Stimulated activated CD4-positive, alpha-beta T cell treated with anti-CD3 and anti-CD28 coated beads, Interleukin-15, amount 100 ng/mL, for 1 hour (primary cell): ENCODE data around the gene STK32B.
"Not testable (repeated sequence)": the region's sequence is repeated elsewhere in the genome, so short reads cannot be mapped to it uniquely, and the experiment has no call there.

Experiments used
- DNase-seq, 2 donors: peaks; one replicate each; pipeline ENCODE4 v3.0.0-alpha.2; 2020; ENCODE audit warnings: low read depth in 1 of 2, low spot score in 1 of 2

Gene STK32B

GRCh38 chr4:5051278-5052203 lies at the start of gene STK32B:
TSS of gene STK32B (plus strand) at chr4:5051480.
- DNase-seq: no peak

GRCh38 chr4:5001641-5002040 lies 49.6 kb upstream of the STK32B start:
- DNase-seq: not testable (repeated sequence)

GRCh38 chr4:5003372-5003857 lies 47.9 kb upstream of the STK32B start:
- DNase-seq: no peak

- no peak for DNase-seq
Measured at GRCh38 chr4:5003918-5004317, 47.4 kb upstream of the STK32B start.

- DNase-seq: no peak
Measured at GRCh38 chr4:5004496-5004895, 46.8 kb upstream of the STK32B start.

- DNase-seq: not testable (repeated sequence)
Measured at GRCh38 chr4:5006932-5007331, 44.3 kb upstream of the STK32B start.

- no peak for DNase-seq
Measured at GRCh38 chr4:5009796-5010195, 41.5 kb upstream of the STK32B start.

- no peak for DNase-seq
Measured at GRCh38 chr4:5010984-5011383, 40.3 kb upstream of the STK32B start.

- DNase-seq: no peak
Measured at GRCh38 chr4:5012244-5012898, 38.9 kb upstream of the STK32B start.

GRCh38 chr4:5012958-5013357 lies 38.3 kb upstream of the STK32B start:
- no peak for DNase-seq

- DNase-seq: no peak
Measured at GRCh38 chr4:5014007-5014682, 37.1 kb upstream of the STK32B start.

GRCh38 chr4:5018096-5018495 lies 33.2 kb upstream of the STK32B start:
- no peak for DNase-seq

GRCh38 chr4:5018603-5019002 lies 32.7 kb upstream of the STK32B start:
- no peak for DNase-seq

- DNase-seq: no peak
Measured at GRCh38 chr4:5019274-5019673, 32.0 kb upstream of the STK32B start, which contains the start of gene CYTL1. TSS of gene CYTL1 (minus strand) at chr4:5019458. CDS start at chr4:5019445, 13 bp downstream.

GRCh38 chr4:5019796-5020195 lies 31.5 kb upstream of the STK32B start:
- DNase-seq: no peak

- no peak for DNase-seq
Measured at GRCh38 chr4:5020341-5020740, 30.9 kb upstream of the STK32B start.

GRCh38 chr4:5021546-5021945 lies 29.7 kb upstream of the STK32B start:
- DNase-seq: no peak

GRCh38 chr4:5024673-5025072 lies 26.6 kb upstream of the STK32B start:
- no peak for DNase-seq

GRCh38 chr4:5026371-5026770 lies 24.9 kb upstream of the STK32B start:
- no peak for DNase-seq

- no peak for DNase-seq
Measured at GRCh38 chr4:5027346-5027745, 23.9 kb upstream of the STK32B start.

GRCh38 chr4:5028480-5028879 lies 22.8 kb upstream of the STK32B start:
- no peak for DNase-seq

- DNase-seq: no peak
Measured at GRCh38 chr4:5029447-5029846, 21.8 kb upstream of the STK32B start.
